ENCODE results near the gene DRD2.

The DRD2 gene

GRCh38 chr11:113440816-113441215 lies 34.4 kb downstream of the DRD2 start:
- no peak for DNase-seq

- DNase-seq = no peak
Observed at GRCh38 chr11:113436672-113437252, 38.4 kb downstream of the DRD2 start.

DNA sequence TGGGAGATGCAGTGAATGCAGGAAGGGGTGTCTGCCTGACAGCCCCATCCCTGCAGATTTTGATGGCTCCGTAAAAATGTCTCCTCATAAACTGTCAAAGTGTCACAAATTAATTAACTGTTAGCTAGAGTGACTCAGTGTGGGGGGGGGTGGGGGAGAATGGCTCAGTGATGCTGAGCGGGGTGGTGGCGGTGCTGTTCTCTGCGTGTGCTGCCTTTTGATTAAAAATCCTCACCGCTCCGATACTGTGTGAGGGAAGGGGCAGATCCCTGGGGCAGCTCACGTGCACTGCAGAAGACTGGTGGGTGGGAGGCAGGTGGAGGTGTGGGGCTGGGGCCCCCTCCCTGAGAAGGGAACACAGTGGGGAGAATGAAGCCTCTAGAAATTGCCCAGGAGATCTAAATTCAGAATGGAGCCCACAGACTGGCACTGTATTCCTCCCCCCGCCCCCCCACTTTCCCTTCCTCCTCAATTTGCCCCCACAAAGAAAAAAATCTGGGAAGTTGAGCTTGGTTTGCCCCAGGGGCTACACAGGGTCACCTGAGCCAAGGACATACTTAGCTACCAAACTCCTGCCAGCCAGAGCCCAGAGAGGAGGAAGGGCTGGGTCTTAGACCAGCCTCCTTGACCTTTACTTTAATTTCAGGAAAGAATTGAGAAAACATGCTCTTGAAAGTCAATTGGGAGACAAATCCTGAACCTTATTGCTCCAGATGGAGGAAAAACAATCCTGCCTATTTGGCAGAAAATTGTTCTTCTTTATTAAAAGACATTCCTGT lies 39.8 kb downstream of the DRD2 start:
- no peak for DNase-seq

DNA sequence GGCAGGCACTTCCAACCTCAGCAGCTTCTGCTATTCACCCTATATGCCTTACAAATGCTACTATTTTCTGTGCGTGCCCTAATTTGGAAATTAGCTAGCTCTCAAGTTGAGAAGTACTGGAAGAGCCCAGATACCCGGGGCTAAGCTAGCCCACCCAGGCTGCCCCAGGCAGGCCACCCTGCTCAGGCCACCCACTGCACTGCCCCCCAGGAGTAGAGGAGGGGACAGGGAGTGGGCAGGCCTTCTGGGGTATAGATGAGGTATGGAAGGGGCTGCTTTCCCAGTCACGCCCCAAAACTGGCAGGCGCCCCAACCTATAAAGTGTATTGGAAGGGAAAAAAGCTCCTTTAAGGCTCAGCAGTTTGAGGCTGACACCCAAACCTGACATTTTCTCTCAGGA lies 43.5 kb downstream of the DRD2 start:
- DNase-seq = no peak

GRCh38 chr11:113426686-113427085 lies 48.5 kb downstream of the DRD2 start:
- DNase-seq = no peak

- no peak for DNase-seq
Observed at GRCh38 chr11:113420808-113421207, 54.4 kb downstream of the DRD2 start.

DNA sequence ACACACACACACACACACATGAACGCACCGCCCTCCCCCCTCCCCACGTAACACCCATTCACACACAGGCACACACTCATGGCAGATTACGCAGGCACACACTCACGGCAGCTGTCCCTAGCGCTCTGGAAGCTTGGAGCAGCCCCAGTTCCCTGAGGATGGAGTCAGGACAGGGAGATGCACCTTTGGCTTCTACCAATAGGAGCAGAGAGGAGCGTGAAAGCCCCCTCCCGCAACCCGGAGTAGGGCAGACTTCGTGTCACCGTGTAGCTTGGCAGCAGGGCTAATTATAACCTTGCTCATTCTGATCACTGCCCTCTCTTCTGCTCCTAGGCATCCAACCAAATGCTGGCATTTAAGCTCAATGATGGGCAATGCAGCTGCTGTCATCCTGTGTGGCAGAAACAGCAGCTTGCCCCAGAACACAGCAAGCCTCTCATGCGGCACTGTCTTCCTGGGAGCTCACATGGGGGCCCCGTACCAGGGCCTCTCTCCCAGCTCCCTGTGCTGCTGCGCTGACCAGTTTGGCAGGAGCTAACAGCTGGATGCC lies 55.7 kb downstream of the DRD2 start:
- no peak for DNase-seq

DNA sequence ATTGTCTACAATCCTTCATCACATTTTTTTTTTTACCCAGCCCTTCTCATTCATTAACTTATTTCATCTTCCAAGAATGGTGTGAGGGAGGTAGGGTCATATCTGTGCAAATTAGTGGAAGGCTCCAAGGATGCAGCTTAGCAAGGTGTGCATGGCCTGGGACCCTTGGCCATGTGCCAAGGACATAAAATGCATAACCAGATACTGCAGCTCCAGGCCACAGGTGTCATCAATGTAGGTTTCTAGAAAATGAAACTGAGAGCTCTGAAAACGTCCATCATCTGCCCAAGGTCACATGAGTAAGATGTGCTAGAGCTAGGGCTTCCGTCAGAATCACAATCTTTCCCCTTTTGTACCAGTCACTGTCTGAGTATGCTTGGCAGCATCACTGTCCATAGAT lies 57.8 kb downstream of the DRD2 start:
- no peak for DNase-seq

GRCh38 chr11:113415343-113415742 lies 59.9 kb downstream of the DRD2 start:
- no peak for DNase-seq

- no peak for DNase-seq
Observed at GRCh38 chr11:113412675-113413074, 62.5 kb downstream of the DRD2 start.

DNA sequence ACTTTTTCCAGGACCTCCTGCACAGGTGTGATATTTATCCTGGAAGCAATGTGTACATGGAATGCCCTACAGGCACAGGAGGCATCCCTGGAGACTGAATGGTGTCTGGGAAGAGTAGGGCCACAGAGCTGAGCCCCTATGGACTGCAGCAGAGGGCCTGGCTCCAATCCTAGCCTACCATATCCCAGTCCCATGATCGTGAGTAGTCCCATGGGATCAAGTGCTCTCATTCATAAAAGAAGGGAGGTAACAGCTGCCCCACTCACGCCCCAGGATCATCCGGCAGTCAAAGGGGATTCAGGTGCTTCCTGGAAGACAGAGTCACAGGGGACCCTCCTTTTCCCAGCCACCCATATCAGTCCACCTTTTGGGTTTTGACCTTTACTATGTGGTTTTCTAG lies 63.7 kb downstream of the DRD2 start:
- no peak for DNase-seq

DNA sequence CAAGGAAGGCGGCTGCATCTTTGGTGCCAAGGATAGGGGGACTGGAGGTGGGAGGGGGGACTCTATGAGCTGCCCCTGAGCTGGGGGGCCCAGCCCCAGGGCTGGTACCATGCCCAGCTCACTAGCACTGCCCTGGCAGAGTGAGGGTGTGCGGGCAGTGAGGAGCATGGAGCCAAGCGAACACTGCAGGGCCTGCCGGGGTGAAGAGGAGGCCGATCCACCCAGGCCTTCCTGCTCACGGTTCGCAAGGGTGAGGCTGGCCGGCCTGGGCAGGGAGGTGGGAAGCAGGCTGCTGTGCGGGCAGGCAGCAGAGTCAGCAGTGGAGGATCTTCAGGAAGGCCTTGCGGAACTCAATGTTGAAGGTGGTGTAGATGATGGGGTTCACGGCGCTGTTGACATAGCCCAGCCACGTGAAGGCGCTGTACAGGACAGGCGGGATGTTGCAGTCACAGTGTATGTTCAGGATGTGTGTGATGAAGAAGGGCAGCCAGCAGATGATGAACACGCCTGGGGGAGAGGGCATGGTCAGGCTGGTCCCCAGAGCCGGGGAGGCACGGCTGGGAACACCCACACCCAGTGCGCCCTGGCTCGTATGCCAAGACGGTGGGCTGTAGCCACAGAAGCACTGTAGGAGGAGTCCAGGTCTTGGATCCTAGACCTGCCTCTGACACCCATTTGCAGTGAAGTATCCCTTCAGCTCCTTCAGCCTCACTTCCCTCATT lies 64.6 kb downstream of the DRD2 start:
- DNase-seq = no peak

DNA sequence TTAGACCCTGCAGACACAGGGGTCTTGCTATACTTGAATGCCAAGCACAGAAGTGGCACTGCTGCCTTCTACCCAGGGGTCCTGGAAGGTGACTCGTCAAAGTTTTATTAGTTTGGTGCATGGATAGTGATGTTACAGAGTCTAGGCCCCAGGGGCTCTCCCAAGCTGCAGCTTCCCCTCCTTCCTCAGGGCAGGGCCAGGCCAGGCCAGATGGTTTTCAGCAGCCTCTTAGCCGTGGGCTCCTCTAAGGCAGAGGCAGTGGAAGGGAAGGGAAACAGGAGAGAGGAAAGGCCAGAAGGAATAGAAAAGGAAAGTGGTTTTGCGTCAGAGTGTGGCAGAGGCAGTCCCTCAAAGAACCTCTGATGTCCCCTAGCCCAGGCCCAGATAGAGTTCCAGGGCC lies 65.7 kb downstream of the DRD2 start:
- no peak for DNase-seq

DNA sequence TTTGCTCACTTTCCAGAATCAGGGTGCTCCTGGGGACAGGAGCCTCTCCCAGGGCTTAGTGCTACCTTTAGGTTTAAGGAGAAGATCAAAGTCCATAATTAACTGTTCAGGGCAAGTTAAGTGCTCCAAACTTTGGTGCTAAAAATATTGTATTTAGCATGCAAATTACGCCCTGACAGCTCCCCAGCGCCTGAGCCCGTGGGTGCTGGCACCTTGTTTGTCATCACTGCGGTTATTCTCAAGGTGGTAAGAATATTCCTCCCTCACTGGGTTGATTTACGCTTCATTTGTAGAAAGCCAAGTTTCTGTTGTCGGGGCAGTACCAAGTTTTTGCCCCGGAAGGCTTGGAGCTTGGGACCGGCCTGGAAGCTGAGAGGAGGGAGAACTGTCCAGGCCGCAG lies 66.3 kb downstream of the DRD2 start:
- no peak for DNase-seq

DNA sequence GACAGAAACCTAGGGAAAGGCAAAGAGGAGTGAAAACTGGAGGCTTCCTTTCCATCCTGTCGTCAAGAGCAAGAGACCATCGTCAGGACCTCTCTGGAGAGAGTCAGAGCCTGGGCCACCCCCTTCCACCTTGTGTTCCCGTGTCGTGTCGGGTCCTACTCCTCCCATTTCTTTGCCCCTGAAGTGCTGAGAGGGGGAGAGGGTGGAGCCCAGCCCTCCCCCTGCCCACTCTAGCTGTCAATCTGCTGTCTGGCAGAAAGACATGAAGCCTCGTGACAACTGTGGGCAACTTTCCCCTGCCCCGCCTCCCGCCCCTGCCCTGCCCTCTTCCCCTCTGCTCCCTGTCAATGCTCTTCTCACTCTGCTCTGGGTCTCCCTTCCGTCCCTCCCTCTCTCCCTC lies 67.0 kb downstream of the DRD2 start:
- no peak for DNase-seq

DNA sequence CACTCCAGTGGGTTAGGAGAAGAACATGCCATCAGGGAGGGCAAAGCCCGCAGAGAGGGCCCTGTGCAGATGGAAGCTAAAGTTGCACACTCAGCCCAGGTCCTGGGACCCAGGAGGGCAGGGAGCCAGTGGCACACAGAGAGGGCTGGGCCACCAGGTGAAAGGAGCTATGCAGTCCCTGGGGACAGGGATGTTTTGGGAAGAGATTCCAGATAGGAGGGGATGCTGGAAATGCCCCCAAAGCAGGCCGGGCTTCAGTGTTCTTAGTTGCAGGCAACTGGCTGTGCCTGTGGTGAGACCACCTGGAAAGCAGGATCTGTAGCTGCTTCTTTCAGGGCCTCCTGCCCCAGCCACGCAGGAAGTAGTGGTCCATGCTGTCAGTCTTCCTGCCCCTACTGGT lies 68.0 kb downstream of the DRD2 start:
- no peak for DNase-seq

GRCh38 chr11:113405724-113406478 lies 69.3 kb downstream of the DRD2 start:
- DNase-seq = no peak

DNA sequence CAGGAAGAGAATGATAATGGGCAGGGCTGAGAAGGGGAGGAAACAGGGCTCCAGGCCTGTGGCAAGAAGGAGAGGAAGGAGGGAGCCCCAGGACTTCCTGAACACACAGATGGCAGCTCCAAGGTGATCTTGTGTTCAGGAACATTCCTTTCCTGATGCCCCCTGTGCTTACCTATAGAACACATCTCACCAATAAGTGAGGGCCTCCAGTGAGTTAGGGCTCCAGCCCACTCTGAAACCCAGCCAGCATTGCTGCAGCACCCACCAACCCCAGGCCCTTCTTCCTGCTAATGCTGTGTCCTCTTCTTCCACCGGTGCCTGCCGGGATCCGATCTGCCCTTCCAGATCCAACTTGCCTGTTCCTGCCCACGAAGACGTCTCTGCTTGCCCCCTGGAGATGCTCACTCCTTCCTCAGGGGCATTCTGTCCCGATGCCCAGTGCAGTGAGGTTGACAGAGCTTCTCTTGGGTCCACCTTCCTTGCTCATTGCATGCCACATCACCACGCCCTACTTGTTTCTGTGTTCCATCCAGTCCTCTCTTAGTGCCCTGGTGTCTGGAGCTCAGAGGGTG lies 70.3 kb downstream of the DRD2 start:
- no peak for DNase-seq

DNA sequence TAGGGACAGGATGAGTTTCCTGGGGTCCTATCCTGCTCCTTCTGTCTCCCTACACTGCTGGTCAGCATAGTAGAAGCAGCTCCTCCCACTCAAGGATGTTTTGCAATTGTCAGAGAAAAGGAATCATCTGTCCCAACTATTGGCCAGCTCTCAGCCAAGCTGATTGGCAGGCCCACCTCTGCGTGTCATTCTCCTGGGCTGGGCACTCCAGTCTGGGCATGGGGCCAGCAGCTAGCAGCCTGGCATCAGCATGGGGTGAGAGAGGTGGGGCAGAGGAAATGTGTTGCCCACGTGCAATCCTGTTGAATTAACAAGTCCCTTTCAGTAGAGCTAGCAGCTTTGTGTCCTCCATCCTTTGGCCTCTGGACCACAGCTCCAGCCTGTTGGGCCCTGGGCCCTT lies 73.5 kb downstream of the DRD2 start:
- peak; percentile 31 for DNase-seq

GRCh38 chr11:113400631-113401230 lies 74.5 kb downstream of the DRD2 start:
- no peak for DNase-seq

DNA sequence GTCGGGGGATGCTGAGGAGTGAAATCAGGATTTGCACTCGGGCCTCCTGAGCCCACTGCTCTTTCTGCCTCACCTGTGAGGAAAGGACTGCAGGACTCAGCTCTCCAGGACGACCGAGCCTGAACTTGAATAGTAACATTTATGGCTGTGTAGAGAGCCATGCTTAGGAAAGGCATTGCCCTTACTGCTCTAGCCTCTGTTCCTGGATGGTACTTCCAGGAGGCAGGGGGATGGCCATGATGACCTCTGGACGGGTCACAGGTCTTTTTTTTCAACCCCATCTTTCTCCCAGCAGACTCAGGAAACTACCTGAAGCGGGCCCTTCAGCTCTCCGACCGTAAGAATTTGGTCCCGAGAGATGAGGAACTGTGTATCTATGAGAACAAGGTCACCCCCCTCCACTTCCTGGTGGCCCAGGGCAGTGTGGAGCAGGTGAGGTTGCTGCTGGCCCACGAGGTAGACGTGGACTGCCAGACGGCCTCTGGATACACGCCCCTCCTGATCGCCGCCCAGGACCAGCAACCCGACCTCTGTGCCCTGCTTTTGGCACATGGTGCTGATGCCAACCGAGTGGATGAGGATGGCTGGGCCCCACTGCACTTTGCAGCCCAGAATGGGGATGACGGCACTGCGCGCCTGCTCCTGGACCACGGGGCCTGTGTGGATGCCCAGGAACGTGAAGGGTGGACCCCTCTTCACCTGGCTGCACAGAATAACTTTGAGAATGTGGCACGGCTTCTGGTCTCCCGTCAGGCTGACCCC lies 76.3 kb downstream of the DRD2 start:
- DNase-seq = no peak

DNA sequence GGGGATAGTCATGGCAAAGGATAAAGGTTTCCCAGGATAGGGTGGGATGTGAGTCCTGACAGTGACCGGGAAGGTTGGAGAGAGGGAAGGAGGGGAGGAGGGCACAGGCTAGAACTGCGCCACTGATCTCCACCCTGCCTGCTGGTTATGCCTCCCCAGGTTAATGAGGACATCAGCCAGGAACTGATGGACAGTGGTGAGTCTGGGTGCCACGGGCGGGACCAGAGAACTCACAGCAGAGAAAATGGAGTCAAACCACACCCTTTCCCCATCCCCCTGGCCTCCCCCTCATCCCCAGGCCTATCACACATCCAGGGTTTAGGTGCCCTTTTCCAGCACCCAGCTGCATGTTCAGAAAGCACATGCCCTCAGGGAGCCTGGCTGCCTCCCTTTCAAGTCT lies 77.4 kb downstream of the DRD2 start:
- no peak for DNase-seq
